Osteocyte (in vitro differentiated cells): ENCODE measurements around the gene PCP4L1. TPM values are rescaled to one million over a fixed set of nuclear protein-coding genes. Genes with fewer than 3 reads are reported as not detected.
"Not testable (repeated sequence)": the region's sequence is repeated elsewhere in the genome, so short reads cannot be mapped to it uniquely, and the experiment has no call there.

Experiments
- DNase-seq: peaks from one replicate; pipeline ENCODE4 v3.0.0; 2021; ENCODE audit warnings: mixed read lengths; ENCODE audit not compliant: unreplicated experiment; ENCODE audit errors: extremely low spot score
- H3K27ac Mint-ChIP-seq: one replicate; pipeline ENCODE4 v1.8.0; 2021; ENCODE audit warnings: mild to moderate bottlenecking, mixed read lengths; ENCODE audit not compliant: unreplicated experiment
- H3K27me3 Mint-ChIP-seq: one replicate; pipeline ENCODE4 v1.8.0; 2021; ENCODE audit warnings: mixed read lengths; ENCODE audit not compliant: unreplicated experiment
- H3K36me3 Mint-ChIP-seq: one replicate; pipeline ENCODE4 v1.8.0; 2021; ENCODE audit warnings: mixed read lengths; ENCODE audit not compliant: unreplicated experiment
- H3K4me1 Mint-ChIP-seq: one replicate; pipeline ENCODE4 v1.8.0; 2021; ENCODE audit warnings: mixed read lengths; ENCODE audit not compliant: unreplicated experiment
- H3K4me3 Mint-ChIP-seq: one replicate; pipeline ENCODE4 v1.8.0; 2021; ENCODE audit warnings: mild to moderate bottlenecking, moderate library complexity, mixed read lengths; ENCODE audit not compliant: unreplicated experiment
- H3K9me3 Mint-ChIP-seq: one replicate; pipeline ENCODE4 v1.8.0; 2021; ENCODE audit warnings: mixed read lengths; ENCODE audit not compliant: unreplicated experiment
- CTCF ChIP-seq: fragments of 200-600 bp; sonication (generic); IDR thresholded peaks from 2 replicates; pipeline ENCODE4 v1.5.0; 2021; ENCODE audit warnings: antibody characterized with exemption, mild to moderate bottlenecking, moderate library complexity
- total RNA-seq: library from RNA; stranded (reverse); gene quantifications from 2 replicates; pipeline ENCODE4 v1.2.1, GENCODE V29; 2021

Gene PCP4L1
- total RNA-seq, 1 donor from 2014 or later = not detected

GRCh38 chr1:161257109-161257508, 1.4 kb upstream of the PCP4L1 start:
- H3K4me1 Mint-ChIP-seq = peaks cover 16% of the 10 kb centered on the region
- H3K36me3 Mint-ChIP-seq, DNase-seq, H3K4me3 Mint-ChIP-seq, H3K9me3 Mint-ChIP-seq, H3K27ac Mint-ChIP-seq: not testable (repeated sequence)
- peaks cover 47% of the 10 kb centered on the region for H3K27me3 Mint-ChIP-seq

GRCh38 chr1:161259345-161259702, 779 bp downstream of the PCP4L1 start:
- DNase-seq = no peak
- no peak overlapping the region for H3K27ac Mint-ChIP-seq
- peaks cover 55% of the 10 kb centered on the region for H3K27me3 Mint-ChIP-seq
- peaks cover 9% of the 10 kb centered on the region for H3K9me3 Mint-ChIP-seq
- H3K4me3 Mint-ChIP-seq = peak overlapping the region; percentile 65
- H3K4me1 Mint-ChIP-seq = peaks cover 16% of the 10 kb centered on the region
- no peak for TF ChIP-seq CTCF
- peaks cover 3% of the 10 kb centered on the region for H3K36me3 Mint-ChIP-seq

GRCh38 chr1:161259765-161260164, 1.2 kb downstream of the PCP4L1 start:
- H3K27me3 Mint-ChIP-seq = peaks cover 57% of the 10 kb centered on the region
- H3K4me1 Mint-ChIP-seq = peaks cover 16% of the 10 kb centered on the region
- DNase-seq = no peak
- no peak overlapping the region for H3K27ac Mint-ChIP-seq
- H3K36me3 Mint-ChIP-seq = peaks cover 3% of the 10 kb centered on the region
- no peak for TF ChIP-seq CTCF
- no peak overlapping the region for H3K4me3 Mint-ChIP-seq
- peaks cover 9% of the 10 kb centered on the region for H3K9me3 Mint-ChIP-seq

GRCh38 chr1:161260376-161261260, 2.1 kb downstream of the PCP4L1 start:
- H3K27ac Mint-ChIP-seq = no peak overlapping the region
- DNase-seq = no peak
- H3K4me3 Mint-ChIP-seq = no peak overlapping the region
- H3K36me3 Mint-ChIP-seq = peaks cover 3% of the 10 kb centered on the region
- peaks cover 57% of the 10 kb centered on the region for H3K27me3 Mint-ChIP-seq
- no peak for TF ChIP-seq CTCF
- peaks cover 6% of the 10 kb centered on the region for H3K9me3 Mint-ChIP-seq
- H3K4me1 Mint-ChIP-seq = peaks cover 16% of the 10 kb centered on the region

- no peak overlapping the region for H3K4me3 Mint-ChIP-seq
Measured at GRCh38 chr1:161261261-161262235, 3.0 kb downstream of the PCP4L1 start.

More at GRCh38 chr1:161261261-161262235, 3.0 kb downstream of the PCP4L1 start:
- peaks cover 3% of the 10 kb centered on the region for H3K36me3 Mint-ChIP-seq
- no peak for TF ChIP-seq CTCF
- H3K27ac Mint-ChIP-seq = no peak overlapping the region
- H3K27me3 Mint-ChIP-seq = peaks cover 58% of the 10 kb centered on the region
- H3K9me3 Mint-ChIP-seq = peaks cover 5% of the 10 kb centered on the region
- no peak for DNase-seq
- peaks cover 22% of the 10 kb centered on the region for H3K4me1 Mint-ChIP-seq
